HG03571 (cell line): ENCODE results near the gene SPATA33.
"Not testable (repeated sequence)": the region's sequence is repeated elsewhere in the genome, so short reads cannot be mapped to it uniquely, and the experiment has no call there.

Source experiments
- ATAC-seq: cut with Tn5 transposase; IDR thresholded peaks from one replicate; pipeline ENCODE4 v1.9.1; 2021; ENCODE audit not compliant: unreplicated experiment

Gene SPATA33

DNA sequence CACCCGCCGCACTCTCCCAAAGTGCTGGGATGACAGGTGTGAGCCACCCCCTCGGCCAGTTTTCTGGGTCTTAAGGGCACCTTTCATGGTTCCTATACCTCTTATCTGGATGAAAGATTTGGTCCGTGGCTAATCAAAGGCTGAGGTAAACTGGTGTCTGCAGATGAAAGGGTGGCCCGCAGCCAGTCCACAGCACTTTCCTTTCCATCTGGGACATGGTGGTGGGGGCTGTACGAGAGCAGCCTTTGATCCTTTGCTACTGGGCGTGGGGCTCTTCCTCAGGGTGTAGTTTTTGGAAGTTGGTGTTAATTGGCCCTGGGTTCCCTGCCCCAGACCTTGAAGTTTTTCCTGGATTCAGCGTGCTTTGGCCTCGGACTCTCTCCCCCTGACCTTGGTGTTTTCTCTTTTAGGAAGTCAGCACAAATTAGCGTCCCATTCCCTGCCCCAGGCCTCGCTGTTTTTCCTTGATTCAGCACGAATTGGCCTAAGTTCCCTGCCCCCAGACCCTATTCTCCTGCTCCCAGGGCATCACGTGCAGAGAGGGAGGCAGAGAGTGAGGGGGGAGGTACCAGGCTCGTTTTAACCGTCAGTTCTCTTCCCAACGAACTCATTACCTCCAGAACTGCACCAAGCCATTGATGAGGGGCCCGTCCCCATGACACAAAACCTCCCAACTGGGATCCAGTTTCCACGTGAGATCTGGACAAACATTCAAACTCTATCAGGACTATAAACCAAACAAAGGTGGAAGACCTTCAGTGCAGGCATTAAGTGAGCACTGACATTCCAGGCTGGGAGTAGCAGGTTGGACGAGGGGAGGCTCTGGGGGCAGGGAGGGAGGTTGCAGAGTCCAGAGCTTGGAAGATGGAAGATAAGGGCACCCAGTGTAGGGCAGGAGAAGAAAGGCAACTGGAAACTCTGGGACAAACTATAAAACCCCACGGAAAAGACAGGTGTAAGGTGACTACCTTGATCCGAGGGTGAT lies 32.6 kb upstream of the SPATA33 start:
- no peak for ATAC-seq

DNA sequence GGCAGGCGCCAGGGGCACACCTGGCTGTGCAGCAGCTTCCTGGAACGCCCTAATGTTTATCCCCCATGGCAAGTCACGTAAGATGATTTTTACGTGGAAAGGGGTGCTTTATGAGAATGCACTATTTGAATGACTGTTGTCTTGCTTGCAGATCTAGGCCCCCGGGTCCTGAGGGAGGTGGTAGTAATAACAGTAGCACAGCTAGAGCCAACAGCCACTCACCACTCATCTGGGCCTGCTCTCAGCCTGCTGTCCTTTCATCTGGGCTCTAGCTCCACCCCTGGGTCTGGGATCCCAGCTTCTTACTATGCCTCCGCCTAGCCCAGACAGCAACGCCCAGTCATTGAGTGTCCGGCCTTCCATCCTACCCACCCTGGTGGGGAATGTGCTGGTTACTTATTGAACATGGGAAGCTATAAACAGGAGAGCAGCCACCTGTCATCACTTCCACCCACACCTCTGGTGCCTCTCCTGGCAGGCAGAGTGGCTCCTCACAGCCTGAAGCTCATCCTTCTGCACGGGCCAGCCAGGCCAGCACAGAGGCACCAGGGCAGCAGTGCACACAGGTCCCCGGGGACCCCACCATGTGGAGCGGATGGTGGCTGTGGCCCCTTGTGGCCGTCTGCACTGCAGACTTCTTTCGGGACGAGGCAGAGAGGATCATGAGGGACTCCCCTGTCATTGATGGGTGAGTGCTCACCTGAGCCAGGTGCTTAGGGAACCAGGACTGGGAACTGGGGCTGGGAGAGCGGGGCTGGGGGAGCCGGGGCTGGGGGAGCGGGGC lies 27.6 kb upstream of the SPATA33 start:
- no peak for ATAC-seq

DNA sequence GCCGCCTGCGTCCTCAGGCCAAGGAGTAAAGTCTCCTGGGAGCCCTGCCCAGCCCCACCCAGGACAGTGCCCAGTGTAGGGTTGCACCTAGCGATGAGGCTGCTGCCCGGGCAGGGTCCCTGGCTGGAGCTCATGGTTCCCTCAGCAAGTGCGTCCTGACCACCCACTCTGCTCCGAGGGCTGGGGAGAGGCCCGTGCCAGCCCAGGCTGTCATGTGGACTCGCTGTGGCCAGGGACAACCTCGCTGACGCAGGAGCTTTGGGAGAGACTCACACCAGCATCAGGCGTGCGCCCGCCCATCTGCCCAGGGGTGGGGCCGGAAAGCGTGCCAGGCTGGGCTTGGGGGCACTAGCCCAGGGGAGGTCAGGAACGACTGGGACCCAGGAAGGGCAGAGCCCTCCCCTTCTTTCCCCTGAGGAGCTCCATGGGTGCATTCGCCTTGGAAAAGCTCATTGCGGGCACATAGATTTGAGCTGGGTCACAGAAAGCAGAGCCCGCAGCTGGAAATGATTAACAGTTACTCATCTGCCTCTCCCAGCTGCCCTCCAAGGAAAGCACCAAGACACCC lies 24.5 kb upstream of the SPATA33 start:
- no peak for ATAC-seq

DNA sequence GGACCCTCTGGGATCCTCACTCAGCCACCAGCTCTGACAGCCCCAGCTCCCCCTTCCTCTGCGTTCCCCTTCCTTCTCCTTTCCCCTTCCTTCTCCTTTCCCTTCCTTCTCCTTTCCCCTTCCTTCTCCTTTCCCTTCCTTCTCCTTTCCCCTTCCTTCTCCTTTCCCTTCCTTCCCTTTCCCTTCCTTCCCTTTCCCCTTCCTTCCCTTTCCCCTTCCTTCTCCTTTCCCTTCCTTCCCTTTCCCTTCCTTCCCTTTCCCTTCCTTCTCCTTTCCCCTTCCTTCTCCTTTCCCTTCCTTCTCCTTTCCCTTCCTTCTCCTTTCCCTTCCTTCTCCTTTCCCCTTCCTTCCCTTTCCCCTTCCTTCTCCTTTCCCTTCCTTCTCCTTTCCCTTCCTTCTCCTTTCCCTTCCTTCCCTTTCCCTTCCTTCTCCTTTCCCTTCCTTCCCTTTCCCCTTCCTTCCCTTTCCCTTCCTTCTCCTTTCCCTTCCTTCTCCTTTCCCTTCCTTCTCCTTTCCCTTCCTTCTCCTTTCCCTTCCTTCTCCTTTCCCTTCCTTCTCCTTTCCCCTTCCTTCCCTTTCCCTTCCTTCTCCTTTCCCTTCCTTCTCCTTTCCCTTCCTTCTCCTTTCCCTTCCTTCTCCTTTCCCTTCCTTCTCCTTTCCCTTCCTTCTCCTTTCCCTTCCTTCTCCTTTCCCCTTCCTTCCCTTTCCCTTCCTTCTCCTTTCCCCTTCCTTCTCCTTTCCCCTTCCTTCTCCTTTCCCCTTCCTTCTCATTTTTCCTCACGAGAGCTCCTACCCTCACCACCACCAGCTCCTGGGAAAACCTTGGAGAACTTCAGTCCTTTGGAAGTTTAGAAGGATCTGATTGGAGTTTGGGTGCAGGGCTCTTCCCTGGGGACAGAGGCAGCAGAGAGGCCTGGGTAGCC lies 22.9 kb upstream of the SPATA33 start:
- ATAC-seq = not testable (repeated sequence)

DNA sequence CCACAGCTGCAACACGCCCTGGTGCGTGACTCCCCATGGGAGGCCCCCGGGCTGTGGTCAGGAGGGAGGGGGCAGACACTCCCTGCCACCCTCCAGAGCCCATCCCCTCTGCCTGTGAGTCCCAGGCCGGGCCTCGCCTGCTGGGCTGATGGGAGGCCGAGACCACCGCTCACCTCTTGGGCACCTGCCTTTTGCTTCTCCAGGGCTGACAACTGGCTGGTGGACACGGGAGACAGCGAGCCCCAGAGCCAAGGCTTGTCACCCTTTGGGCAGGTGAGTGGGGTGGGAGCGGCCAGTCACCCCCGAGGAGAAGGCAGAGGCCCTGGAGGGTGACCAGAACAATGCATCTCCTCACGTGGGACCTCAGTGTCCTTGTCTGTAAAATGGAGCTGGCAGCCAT lies 21.0 kb upstream of the SPATA33 start:
- no peak for ATAC-seq

DNA sequence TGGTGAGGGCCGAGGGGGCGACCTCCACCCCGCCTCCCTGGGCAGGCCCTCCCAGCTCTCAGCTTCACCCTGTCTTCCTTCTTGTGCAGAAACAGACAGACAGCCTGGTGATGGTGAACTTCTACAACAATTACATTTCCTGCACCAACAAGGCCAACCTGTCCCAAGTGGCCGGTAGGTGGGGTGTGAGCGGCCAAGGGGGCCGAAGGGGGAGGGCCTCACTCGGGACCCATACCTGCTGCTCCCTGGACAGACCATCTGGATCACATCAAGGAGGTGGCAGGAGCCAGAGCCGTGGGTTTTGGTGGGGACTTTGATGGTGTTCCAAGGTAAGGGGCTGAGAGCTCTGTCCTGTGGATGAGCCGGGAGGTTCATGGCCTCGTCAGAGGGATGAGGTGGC lies 20.3 kb upstream of the SPATA33 start:
- no peak for ATAC-seq

DNA sequence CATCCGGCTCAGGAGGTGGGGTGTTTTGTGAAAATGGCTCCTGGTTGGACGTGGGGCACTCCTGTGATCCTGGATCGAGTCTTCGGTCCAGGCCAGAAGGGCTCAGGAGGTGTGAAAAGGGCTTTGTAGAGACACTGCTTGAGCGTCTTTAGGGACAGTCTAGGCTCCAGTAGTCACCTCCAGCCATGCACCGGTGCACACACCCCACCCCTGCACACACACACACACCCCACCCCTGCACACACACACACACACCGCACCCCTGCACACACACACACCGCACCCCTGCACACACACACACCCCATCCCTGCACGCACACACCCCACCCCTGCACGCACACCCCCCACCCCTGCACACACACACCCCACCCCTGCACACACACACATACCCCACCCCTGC lies 19.2 kb upstream of the SPATA33 start:
- no peak for ATAC-seq

DNA sequence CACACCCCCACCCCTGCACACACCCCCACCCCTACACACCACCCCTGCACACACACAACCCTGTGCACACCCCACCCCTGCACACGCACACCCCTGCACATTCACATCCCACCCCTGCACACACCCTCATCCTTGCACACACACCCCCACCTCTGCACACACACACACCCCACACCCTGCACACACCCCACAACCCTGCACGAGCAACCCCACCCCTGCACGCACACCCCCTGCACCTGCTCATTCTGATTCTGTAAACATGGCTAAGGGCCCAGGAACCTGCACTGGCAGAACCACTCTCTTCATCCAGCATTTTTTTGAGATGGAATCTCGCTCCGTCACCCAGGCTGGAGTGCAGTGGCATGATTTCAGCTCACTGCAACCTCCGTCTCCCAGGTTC lies 18.3 kb upstream of the SPATA33 start:
- ATAC-seq = no peak

DNA sequence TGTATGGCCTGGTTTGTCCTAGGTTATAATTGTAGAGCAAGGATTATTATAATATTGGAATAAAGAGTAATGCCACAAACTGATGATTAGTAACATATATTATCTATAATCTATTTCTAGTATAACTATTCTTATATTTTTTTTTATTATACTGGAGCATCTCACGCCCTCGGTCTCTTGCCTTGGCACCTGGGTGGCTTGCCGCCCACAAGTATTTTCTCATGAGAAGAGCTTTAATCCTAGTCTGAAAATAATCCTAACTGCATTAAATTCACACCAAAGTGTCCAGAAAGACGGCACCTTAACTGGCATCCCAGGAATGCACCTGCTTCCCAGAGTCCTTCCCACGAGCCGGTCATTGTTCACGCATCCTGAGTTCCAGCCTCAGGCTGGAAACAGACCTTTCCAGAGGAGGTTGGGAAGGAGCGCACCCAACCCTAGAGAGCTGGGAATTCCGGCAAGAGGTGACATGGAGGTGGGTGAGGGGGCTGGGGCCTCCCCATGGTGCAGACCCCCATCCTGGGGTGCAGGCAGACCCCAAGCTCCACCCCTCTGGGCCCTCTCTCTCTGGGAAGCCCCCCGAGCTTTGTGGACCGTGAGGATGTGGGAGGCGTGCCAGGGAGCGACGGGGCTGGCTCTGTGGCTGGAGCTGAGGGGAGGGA lies 16.0 kb upstream of the SPATA33 start:
- ATAC-seq = no peak

DNA sequence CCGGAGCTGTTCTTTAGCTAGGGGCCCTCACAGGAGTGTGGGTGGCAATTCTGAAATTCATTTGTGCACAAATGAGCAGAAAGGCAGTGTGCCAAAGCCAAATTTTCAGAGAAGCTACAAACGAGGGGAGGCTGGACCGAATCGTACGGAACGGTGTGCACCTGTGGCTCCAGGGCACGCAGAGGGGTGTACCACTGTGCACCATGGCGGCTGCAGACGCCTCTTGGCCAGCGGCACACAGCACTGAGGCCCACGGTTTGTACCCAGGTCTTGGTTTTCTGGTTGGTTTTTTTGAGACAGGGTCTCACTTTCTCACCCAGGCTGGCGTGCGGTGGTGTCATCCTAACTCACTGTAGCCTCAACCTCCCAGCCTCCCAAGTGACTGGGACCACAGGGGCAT lies 15.1 kb upstream of the SPATA33 start:
- ATAC-seq = no peak

DNA sequence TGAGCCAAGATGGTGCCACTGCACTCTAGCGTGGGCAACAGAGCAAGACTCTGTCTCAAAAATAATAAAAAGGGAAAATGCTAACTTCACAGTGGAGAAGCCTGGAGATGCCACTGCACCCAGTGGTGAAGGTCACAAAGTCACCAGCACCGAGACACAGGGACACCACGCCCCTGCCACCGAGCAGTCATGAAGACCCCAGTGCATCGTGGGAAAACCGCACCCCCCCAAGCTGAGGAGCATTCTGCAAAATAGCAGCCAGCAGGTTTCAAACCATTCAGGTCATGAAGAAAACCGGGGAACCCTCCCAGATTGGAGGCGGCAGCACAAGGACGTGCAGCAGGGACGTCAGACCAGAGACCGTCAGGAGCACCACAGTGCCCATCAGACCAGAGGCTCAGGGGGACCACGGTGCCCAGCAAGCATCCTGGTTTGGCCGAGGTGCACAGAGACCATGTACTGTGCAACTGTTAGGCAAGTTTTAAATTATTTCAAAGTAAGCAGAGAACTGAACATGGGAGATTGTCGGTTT lies 13.8 kb upstream of the SPATA33 start:
- no peak for ATAC-seq

DNA sequence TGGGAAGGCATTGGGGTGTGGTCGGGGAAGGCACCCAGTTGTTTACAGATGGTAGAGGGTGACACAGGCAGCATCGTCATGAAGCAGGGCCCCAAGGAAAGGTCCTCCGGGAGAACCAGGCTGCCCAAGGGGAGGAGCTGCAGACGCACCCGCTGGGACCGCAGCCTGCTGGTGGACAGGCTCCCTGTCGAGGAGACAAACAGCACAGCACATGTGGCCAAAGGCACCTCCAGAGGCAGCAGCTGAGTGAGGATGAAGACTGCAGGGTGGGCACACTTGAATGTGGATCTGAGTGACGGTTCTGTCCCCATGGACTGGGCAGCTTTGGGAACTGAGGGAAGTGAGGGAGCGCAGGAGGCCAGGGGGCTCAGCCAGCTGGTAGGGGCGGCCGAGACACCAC lies 12.5 kb upstream of the SPATA33 start:
- no peak for ATAC-seq

DNA sequence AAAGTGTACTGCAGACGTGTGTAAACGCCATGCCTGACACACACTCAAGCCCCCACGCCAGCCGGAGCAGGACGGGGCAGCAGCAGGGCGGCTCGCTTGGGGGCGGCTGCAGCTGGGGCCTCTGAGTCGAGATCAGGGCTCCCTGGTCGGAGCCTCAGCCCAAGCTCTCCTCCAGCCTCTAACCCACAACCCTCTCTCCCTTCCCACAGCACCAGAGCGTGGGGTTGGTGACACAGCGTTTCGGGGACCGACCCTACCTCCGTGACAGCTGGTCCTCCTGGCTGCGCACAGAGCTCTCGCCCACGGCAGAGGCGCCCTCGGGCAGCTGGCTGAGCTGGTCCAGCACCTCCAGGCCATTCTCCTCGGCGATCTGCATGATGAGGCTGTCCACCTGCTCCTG lies 11.4 kb upstream of the SPATA33 start:
- ATAC-seq = no peak

DNA sequence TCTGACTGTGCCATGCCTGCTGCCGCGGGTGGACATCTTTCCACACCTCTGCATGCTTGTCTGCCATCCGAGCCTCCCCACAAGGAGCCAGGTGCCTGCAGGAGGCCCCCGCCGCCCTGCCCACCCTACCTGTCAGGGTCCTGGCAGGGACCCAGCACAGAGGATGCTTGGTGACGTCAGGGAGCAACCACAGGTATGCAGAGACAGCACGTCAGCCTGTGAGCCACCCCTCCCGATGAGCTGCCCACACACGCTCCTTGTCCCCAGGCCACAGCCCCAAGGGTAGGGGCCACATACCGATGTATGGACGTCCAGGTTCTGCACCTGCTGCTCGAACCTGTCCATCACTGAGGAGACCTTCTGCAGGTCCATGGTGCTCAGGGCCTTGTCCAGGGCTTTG lies 10.7 kb upstream of the SPATA33 start:
- no peak for ATAC-seq

DNA sequence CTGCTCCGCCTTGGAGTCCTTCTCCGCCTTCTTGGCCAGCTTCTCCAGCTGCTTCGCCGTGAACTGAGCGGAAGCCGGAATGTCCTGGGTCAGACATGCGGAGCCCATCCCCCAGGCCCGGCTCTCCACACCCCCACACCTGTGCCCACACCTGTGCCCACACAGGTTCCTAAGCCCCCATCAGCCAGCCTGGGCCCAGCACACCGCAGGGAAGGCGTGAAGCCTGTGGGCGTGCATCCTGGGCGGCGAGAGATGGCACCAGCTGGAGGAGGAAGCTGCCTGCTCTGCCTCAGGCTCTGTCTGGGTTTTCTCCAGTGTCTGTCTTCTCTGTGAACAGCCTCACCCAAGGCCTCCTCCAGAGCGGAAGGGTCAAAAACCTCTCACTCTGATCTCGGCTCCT lies 6.1 kb upstream of the SPATA33 start:
- no peak for ATAC-seq

DNA sequence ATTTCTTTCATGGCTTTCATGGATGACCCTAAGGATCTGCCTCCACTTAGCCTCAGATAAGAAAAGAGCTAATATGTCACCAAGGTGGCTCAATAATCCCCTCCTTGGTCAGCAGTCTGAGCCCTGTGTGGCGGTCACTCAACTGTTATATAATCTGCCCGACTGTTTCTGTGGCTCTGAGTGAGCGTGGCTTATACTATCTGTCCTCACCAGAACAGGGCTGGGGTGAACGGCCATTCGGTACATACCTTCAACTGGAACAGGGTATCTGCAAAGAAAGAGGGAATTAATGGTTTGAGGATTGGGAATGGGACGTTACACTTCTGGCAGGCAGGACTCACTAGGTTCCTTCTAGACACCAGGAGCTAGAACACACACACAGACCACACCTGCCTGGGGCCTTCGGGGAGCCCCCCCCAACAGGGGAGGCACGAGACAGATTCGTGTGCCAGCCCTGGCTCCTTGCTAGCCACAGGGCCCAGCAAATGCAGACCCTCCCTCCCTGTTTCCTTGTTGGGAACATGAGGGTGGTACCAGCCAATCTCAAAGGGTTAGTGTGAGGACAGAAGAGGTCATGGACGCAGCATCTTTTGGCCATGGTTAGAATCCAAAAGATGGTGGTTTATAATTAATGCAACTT lies 3.9 kb upstream of the SPATA33 start:
- no peak for ATAC-seq

DNA sequence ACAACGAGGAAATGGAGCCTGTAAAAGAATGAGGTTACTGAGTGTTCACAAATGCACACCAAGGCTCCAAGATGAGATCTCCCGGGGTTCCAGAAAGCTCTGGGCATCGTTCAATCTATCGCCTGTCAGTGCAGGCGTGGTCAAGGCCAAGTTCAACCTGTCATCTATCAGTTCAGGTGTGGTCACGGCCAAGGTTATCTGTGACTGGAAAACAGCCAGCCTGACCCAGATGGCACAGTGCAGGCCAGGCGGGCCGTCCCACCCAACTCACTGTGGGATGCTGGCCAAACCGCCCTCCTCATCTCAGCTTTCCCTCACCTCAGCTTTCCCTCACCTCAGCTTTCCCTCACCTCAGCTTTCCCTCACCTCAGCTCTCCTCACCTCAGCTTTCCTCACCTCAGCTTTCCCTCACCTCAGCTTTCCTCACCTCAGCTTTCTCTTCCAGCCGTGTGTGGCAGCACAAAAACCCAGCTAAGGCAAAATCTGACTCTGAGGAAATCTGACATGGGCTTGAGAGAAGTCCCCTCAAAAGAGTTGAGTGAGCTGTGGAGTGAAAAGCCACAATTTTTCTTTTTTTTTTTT lies 2.5 kb upstream of the SPATA33 start:
- ATAC-seq = no peak

DNA sequence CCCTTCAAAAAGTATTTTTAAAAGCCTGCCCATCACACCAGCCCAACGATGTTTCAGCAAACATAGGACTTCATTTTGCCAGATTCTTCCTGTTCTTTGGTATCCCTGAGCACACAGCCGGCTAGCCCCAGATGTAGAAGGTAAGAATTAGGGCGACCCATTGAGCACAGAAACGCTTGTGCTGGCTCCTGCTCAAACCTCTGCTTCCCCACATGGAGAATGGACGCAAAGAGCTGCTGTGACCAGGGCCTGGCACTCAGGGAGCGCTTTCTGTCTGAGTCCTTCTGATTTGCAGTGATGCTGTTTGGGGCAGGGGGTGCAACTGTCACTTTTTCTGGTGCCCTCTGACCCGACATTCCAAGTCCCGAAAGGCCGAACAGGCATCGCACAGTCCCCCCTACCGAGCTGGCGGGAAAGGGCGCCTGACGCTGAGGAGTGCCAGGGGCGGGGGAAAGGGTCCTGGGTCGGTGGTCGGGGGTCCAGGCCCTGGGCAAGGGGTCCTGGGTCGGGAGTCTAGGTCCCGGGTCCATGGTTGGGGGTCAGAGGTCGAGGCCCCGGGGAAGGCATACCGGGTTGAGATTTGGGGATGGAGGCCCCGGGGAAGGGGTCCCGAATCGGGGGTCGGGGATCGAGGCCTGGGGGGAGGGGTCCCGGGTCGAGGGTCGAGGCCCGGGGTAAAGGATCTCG lies 1.1 kb upstream of the SPATA33 start:
- no peak for ATAC-seq
